ENCODE data around the gene ECHS1. TPM values are rescaled to one million over a fixed set of nuclear protein-coding genes. Genes with fewer than 3 reads are reported as not detected.

ECHS1 gene
- total RNA-seq, 2 experiments from 2014 or later, result 50.7 to 51.4 TPM

DNA sequence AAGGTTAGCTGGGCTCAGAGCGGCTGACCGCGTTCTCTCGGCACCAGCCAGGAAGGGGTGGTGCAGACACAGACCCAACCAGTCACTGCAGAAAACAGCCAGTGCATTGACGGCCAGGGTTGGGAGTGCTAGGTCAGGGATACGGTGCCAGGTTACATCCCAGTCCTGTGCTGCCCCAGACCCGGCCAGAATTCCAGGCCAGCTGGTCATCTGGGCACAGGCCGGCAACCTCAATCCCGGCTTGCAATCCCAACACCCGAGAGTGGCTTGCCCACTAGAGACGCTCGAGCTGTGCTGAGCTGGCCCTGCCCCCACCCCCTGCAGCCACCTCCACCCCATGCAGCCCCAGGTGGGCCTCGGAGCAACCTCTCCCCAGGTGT is 22.2 kb downstream of the ECHS1 start:
- intact Hi-C loops (cut with micrococcal nuclease), result no loop called here
- Mint-ChIP-seq H3K27ac (no peak overlapping the region), H3K36me3 (ENCODE audit: low read depth) (peaks cover 1% of the 10 kb centered on the region), H3K9me3 (no peaks in the 10 kb centered on the region), H3K27me3 (peaks cover 10% of the 10 kb centered on the region), H3K4me3 (no peak overlapping the region), H3K4me1 (ENCODE audit: low read depth) (peaks cover 2% of the 10 kb centered on the region)
- POLR2A ChIA-PET, result no interaction called here
- CTCF ChIA-PET, result interaction anchor here (1.1 kb wide), 2 partner anchors 11 to 32 kb away, joined by 3 read pairs; no protein-coding TSS in a partner anchor
- DNase-seq (no peak), ATAC-seq (no peak)
- no peak for TF ChIP-seq CTCF (IDR thresholded peaks at IDR 0.05)

DNA sequence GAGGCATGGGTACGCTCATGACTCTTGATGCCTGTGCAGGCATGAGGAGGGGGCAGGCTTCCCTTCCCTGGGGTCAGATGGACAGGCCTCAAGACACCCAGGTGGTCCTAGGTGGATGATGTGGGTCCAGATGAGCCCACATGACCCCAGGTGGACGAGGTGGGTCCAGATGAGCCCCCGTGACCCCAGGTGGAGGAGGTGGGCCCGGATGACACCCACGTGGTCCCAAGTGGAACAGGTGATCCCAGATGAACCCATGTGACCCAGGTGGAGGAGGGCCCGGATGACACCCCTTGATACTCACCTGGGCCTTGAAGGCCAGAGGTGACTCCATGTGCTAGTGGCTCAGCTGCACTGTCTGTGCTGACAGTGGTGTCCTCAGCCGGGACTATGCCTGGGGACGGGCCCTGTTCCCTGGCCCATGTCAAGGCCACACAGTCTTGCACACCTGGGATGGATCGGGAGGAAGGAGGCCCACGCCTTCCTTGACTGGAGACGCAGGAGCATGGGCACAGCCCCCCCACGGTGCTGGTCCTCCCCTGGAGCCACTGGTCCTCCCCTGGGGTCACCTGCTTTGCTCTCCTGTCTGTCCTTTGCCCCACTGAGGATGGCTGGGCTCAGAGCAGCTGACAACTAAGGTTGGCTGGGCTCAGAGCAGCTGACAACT is 22.7 kb downstream of the ECHS1 start:
- intact Hi-C loops (cut with micrococcal nuclease), result no loop called here
- H3K27me3 Mint-ChIP-seq, result peaks cover 15% of the 10 kb centered on the region
- H3K27ac Mint-ChIP-seq, result no peak overlapping the region
- H3K4me3 Mint-ChIP-seq, result no peak overlapping the region
- ChIA-PET CTCF (no interaction called here), POLR2A (no interaction called here)
- H3K9me3 Mint-ChIP-seq, result no peaks in the 10 kb centered on the region
- DNase-seq (no peak), ATAC-seq (no peak)
- peaks cover 2% of the 10 kb centered on the region for H3K4me1 Mint-ChIP-seq (ENCODE audit: low read depth)
- TF ChIP-seq CTCF (IDR thresholded peaks at IDR 0.05), result no peak
- no peaks in the 10 kb centered on the region for H3K36me3 Mint-ChIP-seq (ENCODE audit: low read depth)

- H3K27me3 Mint-ChIP-seq, result peaks cover 21% of the 10 kb centered on the region
- no peak overlapping the region for H3K27ac Mint-ChIP-seq
- H3K36me3 Mint-ChIP-seq (ENCODE audit: low read depth), result no peaks in the 10 kb centered on the region
- ChIA-PET CTCF (no interaction called here), POLR2A (no interaction called here)
- DNase-seq (no peak), ATAC-seq (no peak)
- no peak overlapping the region for H3K4me3 Mint-ChIP-seq
- TF ChIP-seq CTCF (IDR thresholded peaks at IDR 0.05), result no peak
- no peaks in the 10 kb centered on the region for H3K9me3 Mint-ChIP-seq
- intact Hi-C loops (cut with micrococcal nuclease), result no loop called here
- peaks cover 2% of the 10 kb centered on the region for H3K4me1 Mint-ChIP-seq (ENCODE audit: low read depth)
Observed at GRCh38 chr10:133349577-133350011, 23.6 kb downstream of the ECHS1 start.

GRCh38 chr10:133349160-133349568 is 24.0 kb downstream of the ECHS1 start:
- Mint-ChIP-seq H3K9me3 (no peaks in the 10 kb centered on the region), H3K4me1 (ENCODE audit: low read depth) (peaks cover 2% of the 10 kb centered on the region), H3K4me3 (no peak overlapping the region), H3K36me3 (ENCODE audit: low read depth) (no peaks in the 10 kb centered on the region), H3K27me3 (peaks cover 24% of the 10 kb centered on the region), H3K27ac (no peak overlapping the region)
- DNase-seq (no peak), ATAC-seq (no peak)
- POLR2A ChIA-PET, result no interaction called here
- CTCF ChIA-PET, result no interaction called here
- TF ChIP-seq CTCF (IDR thresholded peaks at IDR 0.05), result no peak
- intact Hi-C loops (cut with micrococcal nuclease), result no loop called here

GRCh38 chr10:133347710-133348517 is 25.2 kb downstream of the ECHS1 start:
- Mint-ChIP-seq H3K4me1 (ENCODE audit: low read depth) (peaks cover 7% of the 10 kb centered on the region), H3K9me3 (no peaks in the 10 kb centered on the region), H3K27ac (no peak overlapping the region), H3K4me3 (no peak overlapping the region), H3K27me3 (peaks cover 32% of the 10 kb centered on the region), H3K36me3 (ENCODE audit: low read depth) (no peaks in the 10 kb centered on the region)
- no peak for TF ChIP-seq CTCF (IDR thresholded peaks at IDR 0.05)
- ATAC-seq (no peak), DNase-seq (no peak)
- intact Hi-C loops (cut with micrococcal nuclease), result no loop called here
- CTCF ChIA-PET, result interaction anchor here (1.5 kb wide), 1 partner anchor 18 kb away, joined by 6 read pairs; no protein-coding TSS in a partner anchor
- POLR2A ChIA-PET, result interaction anchor here (0.6 to 2.7 kb wide), 5 partner anchors 9 to 141 kb away, joined by 3 to 12 read pairs (median 3); partner anchors contain the start of gene FUOM

Data from activated CD8-positive, alpha-beta T cell treated with anti-CD3 and anti-CD28 coated beads for 36 hours (primary cell).